ENCODE measurements around the gene CATSPER3.

CATSPER3 gene

GRCh38 chr5:135037519-135038204 is 70.0 kb downstream of the CATSPER3 start:
- H3K4me3 ChIP-seq (ENCODE audit: low read depth, low read length), result no peak overlapping the region
- no peak for TF ChIP-seq CTCF (IDR thresholded peaks at IDR 0.05; ENCODE audit: control insufficient read depth, extremely low read depth, insufficient read depth)
- DNase-seq (ENCODE audit: low read depth), result no peak

DNA sequence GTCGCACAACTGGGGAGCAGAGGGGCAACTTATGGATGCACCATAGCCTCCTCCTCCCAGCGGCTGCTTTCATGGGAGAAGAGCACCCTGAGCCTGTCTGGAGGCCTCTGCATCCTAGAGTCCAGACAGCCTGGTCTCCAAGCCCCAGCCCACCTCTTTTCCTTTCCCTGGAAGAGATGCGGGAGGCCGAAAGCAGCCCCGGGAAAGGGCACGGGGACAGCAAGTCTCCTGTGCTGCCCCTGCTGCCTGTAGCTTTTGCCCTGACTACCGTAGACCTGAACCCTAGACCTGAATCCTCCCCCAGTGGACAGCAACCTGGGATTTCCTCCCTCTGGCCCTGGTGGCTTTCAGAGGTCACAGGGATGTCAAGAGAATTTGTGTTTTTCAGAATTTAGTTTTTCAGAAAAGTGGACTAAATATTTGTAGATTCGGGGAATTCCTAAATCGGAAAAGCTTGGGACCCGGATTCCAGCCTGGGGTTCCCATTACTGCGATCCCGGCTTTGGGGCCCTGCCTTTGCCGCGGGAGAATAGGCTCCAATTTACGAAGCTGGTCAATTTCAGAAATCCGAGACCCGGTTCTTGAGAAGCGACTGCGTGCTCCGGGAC is 70.6 kb downstream of the CATSPER3 start:
- no peak for TF ChIP-seq CTCF (IDR thresholded peaks at IDR 0.05; ENCODE audit: control insufficient read depth, extremely low read depth, insufficient read depth)
- no peak for DNase-seq (ENCODE audit: low read depth)

GRCh38 chr5:135038813-135039270 is 71.1 kb downstream of the CATSPER3 start:
- no peak for TF ChIP-seq CTCF (IDR thresholded peaks at IDR 0.05; ENCODE audit: control insufficient read depth, extremely low read depth, insufficient read depth)
- DNase-seq (ENCODE audit: low read depth), result no peak
- H3K4me3 ChIP-seq (ENCODE audit: low read depth, low read length), result no peak overlapping the region

More for the DNA sequence above, 70.6 kb downstream of the CATSPER3 start:
- H3K4me3 ChIP-seq (ENCODE audit: low read depth, low read length), result no peak overlapping the region

GRCh38 chr5:135039271-135040033 is 71.7 kb downstream of the CATSPER3 start:
- no peak for TF ChIP-seq CTCF (IDR thresholded peaks at IDR 0.05; ENCODE audit: control insufficient read depth, extremely low read depth, insufficient read depth)
- no peak for DNase-seq (ENCODE audit: low read depth)
- H3K4me3 ChIP-seq (ENCODE audit: low read depth, low read length), result 0 out of 2 replicates have a peak overlapping the region, but pooled peaks have one; percentile 6

- no peak for TF ChIP-seq CTCF (IDR thresholded peaks at IDR 0.05; ENCODE audit: control insufficient read depth, extremely low read depth, insufficient read depth)
- DNase-seq (ENCODE audit: low read depth), result no peak
- no peak overlapping the region for H3K4me3 ChIP-seq (ENCODE audit: low read depth, low read length)
These were observed 72.3 kb downstream of the CATSPER3 start for GRCh38 chr5:135040034-135040332.

GRCh38 chr5:135040333-135041144 is 72.8 kb downstream of the CATSPER3 start:
- H3K4me3 ChIP-seq (ENCODE audit: low read depth, low read length), result no peak overlapping the region
- DNase-seq (ENCODE audit: low read depth), result no peak
- no peak for TF ChIP-seq CTCF (IDR thresholded peaks at IDR 0.05; ENCODE audit: control insufficient read depth, extremely low read depth, insufficient read depth)
